Endothelial cell of umbilical vein (primary cell): ENCODE data around the gene FAM32A. TPM values are rescaled to one million over a fixed set of nuclear protein-coding genes. Genes with fewer than 3 reads are reported as not detected.

Experiments
- BruUV-seq: library from RNA; stranded (reverse); fragments of 400-500 nt; replicated peaks from 2 replicates; lab custom pipeline; 2021; lab: Mats Ljungman, UMichigan
- CTCF ChIA-PET: fragments of 300-600, 350-600 bp; sonication (Branson Sonifier 250); formaldehyde crosslinking; loops from one replicate; lab custom pipeline; 2021; ENCODE audit warnings: antibody characterized with exemption, inconsistent platforms; lab: Charles Lee
- POLR2A ChIA-PET: fragments of 300-600, 350-600 bp; sonication (Branson Sonifier 250); formaldehyde crosslinking; loops from one replicate; lab custom pipeline; 2021; ENCODE audit warnings: antibody characterized with exemption, inconsistent platforms; lab: Charles Lee
- DNase-seq: peaks from one replicate; pipeline ENCODE4 v3.0.0-alpha.2; 2011; ENCODE audit warnings: low read depth, low spot score
- FAIRE-seq: peaks from 2 replicates; lab custom pipeline; 2011; peaks lifted over from hg19 to GRCh38; lab: Jason Lieb, UNC
- H2AFZ ChIP-seq: 2 replicates; pipeline ENCODE4 v1.6.0; 2012; ENCODE audit warnings: low read depth, low read length, control low read depth, inconsistent platforms
- H3K27ac ChIP-seq: 2 replicates; pipeline ENCODE4 v1.5.1; 2011; ENCODE audit warnings: low read depth, mild to moderate bottlenecking, control low read depth, low read length, moderate library complexity; ENCODE audit not compliant: insufficient read depth
- H3K27me3 ChIP-seq, 2 experiments: 2 replicates each; pipeline versions ENCODE4 v1.6.0 to v1.6.1; 2011; ENCODE audit warnings: low read length in 2 of 2, mixed read lengths in 1 of 2; ENCODE audit not compliant: control insufficient read depth in 2 of 2, insufficient read depth in 2 of 2
- H3K36me3 ChIP-seq, 2 experiments: 2 replicates in 1 of 2; 3 replicates in 1 of 2; pipeline ENCODE4 v1.5.1; 2011; ENCODE audit warnings: low read length in 2 of 2, mild to moderate bottlenecking in 1 of 2, moderate library complexity in 1 of 2; ENCODE audit not compliant: control insufficient read depth in 2 of 2, insufficient read depth in 2 of 2; ENCODE audit errors: extremely low read depth in 1 of 2
- H3K4me1 ChIP-seq: 3 replicates; pipeline ENCODE4 v1.5.1; 2011; ENCODE audit warnings: mild to moderate bottlenecking, low read length; ENCODE audit not compliant: control insufficient read depth, insufficient read depth; ENCODE audit errors: extremely low read depth
- H3K4me2 ChIP-seq: 2 replicates; pipeline ENCODE4 v1.6.1; 2011; ENCODE audit warnings: low read length, control low read depth, mixed read lengths; ENCODE audit not compliant: insufficient read depth
- H3K4me3 ChIP-seq, 3 experiments: fragments of 200-600 bp in 1 of 3; sonication (generic), shearing (Covaris generic) in 1 of 3; replicated peaks in 1 of 3; 2 replicates each; pipeline ENCODE4 v1.5.1; 2011 to 2016; ENCODE audit warnings: control low read depth in 3 of 3, low read length in 3 of 3, mild to moderate bottlenecking in 2 of 3, inconsistent platforms in 1 of 3, low read depth in 1 of 3, moderate library complexity in 1 of 3; ENCODE audit not compliant: insufficient read depth in 1 of 3
- H3K79me2 ChIP-seq: 2 replicates; pipeline ENCODE4 v1.6.0; 2012; ENCODE audit warnings: low read length, inconsistent platforms; ENCODE audit not compliant: control insufficient read depth, insufficient read depth
- H3K9ac ChIP-seq: replicated peaks from 2 replicates; pipeline ENCODE3; 2011; ENCODE audit warnings: low read length, control low read depth; ENCODE audit not compliant: insufficient read depth; ENCODE audit errors: extremely low read depth
- H3K9me1 ChIP-seq: replicated peaks from 3 replicates; pipeline ENCODE4 v1.6.0; 2011; ENCODE audit warnings: mild to moderate bottlenecking, low read length; ENCODE audit not compliant: control insufficient read depth, insufficient read depth; ENCODE audit errors: extremely low read depth
- H3K9me3 ChIP-seq: replicated peaks from 2 replicates; pipeline ENCODE4 v1.5.1; 2012; ENCODE audit warnings: low read length, inconsistent platforms; ENCODE audit not compliant: control insufficient read depth, insufficient read depth
- H4K20me1 ChIP-seq: replicated peaks from 2 replicates; pipeline ENCODE3; 2011; ENCODE audit warnings: mild to moderate bottlenecking, low read length; ENCODE audit not compliant: control insufficient read depth, insufficient read depth; ENCODE audit errors: extremely low read depth
- CTCF ChIP-seq, 2 donors: IDR thresholded peaks; 1 replicate in 1 of 2; 2 replicates in 1 of 2; pipeline ENCODE4 v1.5.1; 2011; ENCODE audit warnings: low read length in 2 of 2, mild to moderate bottlenecking in 2 of 2, moderate library complexity in 2 of 2, control low read depth in 1 of 2, inconsistent platforms in 1 of 2, low read depth in 1 of 2; ENCODE audit not compliant: insufficient read depth in 1 of 2; ENCODE audit errors: extremely low read depth in 1 of 2
- EZH2 ChIP-seq: IDR thresholded peaks from 2 replicates; pipeline ENCODE4 v1.6.1; 2012; ENCODE audit warnings: borderline replicate concordance, low read depth, mild to moderate bottlenecking, moderate library complexity, low read length, inconsistent platforms; ENCODE audit not compliant: severe bottlenecking
- FOS ChIP-seq: IDR thresholded peaks from 2 replicates; pipeline ENCODE4 v1.6.1; 2011; ENCODE audit warnings: mild to moderate bottlenecking, low read length, moderate library complexity, borderline replicate concordance; ENCODE audit not compliant: insufficient read depth
- GATA2 ChIP-seq: IDR thresholded peaks from 2 replicates; pipeline ENCODE4 v1.7.0; 2011; ENCODE audit warnings: low read depth, mild to moderate bottlenecking, moderate library complexity, mixed read lengths, low read length; ENCODE audit not compliant: insufficient read length, insufficient read depth
- JUN ChIP-seq: IDR thresholded peaks from 2 replicates; pipeline ENCODE4 v1.6.1; 2011; ENCODE audit warnings: borderline replicate concordance, low read depth; ENCODE audit not compliant: insufficient read length, insufficient read depth
- MAX ChIP-seq: IDR thresholded peaks from 2 replicates; pipeline ENCODE4 v1.6.1; 2011; ENCODE audit not compliant: insufficient read depth, insufficient read length
- MYC ChIP-seq: IDR thresholded peaks from one replicate; pipeline ENCODE4 v1.6.1; 2011; ENCODE audit warnings: mild to moderate bottlenecking, low read depth, low read length
- POLR2A ChIP-seq: IDR thresholded peaks from 2 replicates; pipeline ENCODE4 v1.6.1; 2012; ENCODE audit warnings: low read depth, mild to moderate bottlenecking, control low read depth, low read length
- POLR2AphosphoS5 ChIP-seq: IDR thresholded peaks from 2 replicates; pipeline ENCODE4 v1.6.1; 2012; ENCODE audit warnings: low read depth, mild to moderate bottlenecking, control low read depth, low read length, moderate library complexity; ENCODE audit not compliant: insufficient read depth
- dilution Hi-C: fragments of 300-500 bp; cut with MboI; formaldehyde crosslinking; loops from one replicate; pipeline ENCODE4 v1.15.0; 2019; ENCODE audit warnings: low sequenced_read_pairs; ENCODE audit not compliant: extremely low pct_ligation_motif_present
- intact Hi-C: fragments of 100-400 bp; cut with micrococcal nuclease; formaldehyde crosslinking; loops from one replicate; pipeline ENCODE4 v1.10.0; 2022
- polyA plus RNA-seq, 4 experiments: library from polyadenylated mRNA; depleted of rRNA in 3 of 4; stranded (reverse) in 3 of 4; unstranded in 1 of 4; fragments of >200 nt; gene quantifications; 2 replicates each; pipeline versions ENCODE4 v1.2.1 to v1.2.3, GENCODE V29; 2011 to 2012; ENCODE audit warnings: missing spikeins in 1 of 4
- total RNA-seq: library from RNA; stranded (reverse); gene quantifications from 2 replicates; pipeline ENCODE4 v1.2.3, GENCODE V29; 2021

FAM32A gene
- total and polyA plus RNA-seq, 2 donors (not counting 3 experiments of a cell fraction or from before 2014, with no cell fraction given): 82.8 to 130 TPM

GRCh38 chr19:16188521-16188920 is 3.3 kb downstream of the FAM32A start:
- Histone ChIP-seq H3K9me3 (no peaks in the 10 kb centered on the region), H3K9me1 (no peaks in the 10 kb centered on the region), H3K79me2 (peaks cover 26% of the 10 kb centered on the region), H4K20me1 (no peaks in the 10 kb centered on the region), H3K9ac (no peak overlapping the region), H2AFZ (no peak overlapping the region), H3K4me1 (peaks cover 6% of the 10 kb centered on the region), H3K27me3 (no peaks in the 10 kb centered on the region), H3K4me2 (no peak overlapping the region), H3K36me3 (peaks cover 2 to 35% of the 10 kb centered on the region in 2 experiments), H3K27ac (no peak overlapping the region), H3K4me3 (no peak overlapping the region)
- DNase-seq (no peak), FAIRE-seq (no peak)
- ChIA-PET POLR2A (no interaction called here), CTCF (no interaction called here)
- dilution Hi-C loops (no loop called here), intact Hi-C loops (loop anchor here (10.0 kb wide), 1 partner anchor 1084 kb away; the partner anchor contains the start of gene SYDE1)
- BruUV-seq: no TSS peak
- TF ChIP-seq POLR2A: no peak
- no peak for TF ChIP-seq POLR2AphosphoS5
- TF ChIP-seq FOS: no peak
- no peak for TF ChIP-seq CTCF (IDR thresholded peaks at IDR 0.05; ENCODE audit: extremely low read depth in 1 of 2, insufficient read depth in 1 of 2, low read depth in 1 of 2, low read length in 2 of 2)
- no peak for TF ChIP-seq GATA2
- TF ChIP-seq JUN: no peak
- no peak for TF ChIP-seq MYC
- TF ChIP-seq EZH2: no peak
- no peak for TF ChIP-seq MAX
